Motor neuron (in vitro differentiated cells): Measurements from ENCODE around the gene AFF4. TPM values are rescaled to one million over a fixed set of nuclear protein-coding genes. Genes with fewer than 3 reads are reported as not detected.
"Not testable (repeated sequence)": the region's sequence is repeated elsewhere in the genome, so short reads cannot be mapped to it uniquely, and the experiment has no call there.

ENCODE experiments used
- ATAC-seq, 8 experiments: fragments of 200-7000 bp; cut with Tn5 transposase; replicated peaks in 6 of 8; 2 replicates each; pipeline ENCODE4 v1.8.0; 2021; ENCODE audit warnings: mild to moderate bottlenecking in 8 of 8, moderate library complexity in 8 of 8
- H3K27ac ChIP-seq, 2 donors: fragments of 250-450 bp; sonication (Bioruptor Pico); 2 replicates each; pipeline ENCODE4 v1.9.0; 2021; ENCODE audit warnings: antibody characterized with exemption in 2 of 2, mild to moderate bottlenecking in 2 of 2, moderate library complexity in 1 of 2
- H3K4me1 ChIP-seq, 2 donors: fragments of 250-450 bp; sonication (Bioruptor Pico); replicated peaks in 1 of 2; 2 replicates each; pipeline ENCODE4 v1.6.1; 2021; ENCODE audit warnings: antibody characterized with exemption in 2 of 2, mild to moderate bottlenecking in 2 of 2, moderate library complexity in 1 of 2
- H3K4me3 ChIP-seq, 5 donors: fragments of 250-450 bp; sonication (Bioruptor Pico); 2 replicates each; pipeline ENCODE4 v1.9.0; 2021; ENCODE audit warnings: antibody characterized with exemption in 5 of 5, mild to moderate bottlenecking in 5 of 5, moderate library complexity in 4 of 5
- WGBS, 10 experiments: fragments of 450-650 bp; shearing (Covaris generic); methylation state at CpG; one replicate each; pipeline ENCODE4 v1.0.0; 2022; 5-methylcytosine and 5-hydroxymethylcytosine counted together
- in situ Hi-C, 9 experiments: fragments of 400-800 bp; cut with MboI; loops; one replicate each; pipeline ENCODE4 v1.15.0; 2021; ENCODE audit warnings: low sequenced_read_pairs in 9 of 9, low pct_unique_long_range_greater_than_20kb in 2 of 9; ENCODE audit not compliant: unreplicated experiment in 9 of 9
- total RNA-seq, 8 experiments: library from RNA; unstranded; fragments of 300-600 nt; gene quantifications; 2 replicates each; pipeline versions ENCODE4 v1.2.3 to v1.2.4, GENCODE V29; 2022

The AFF4 gene
- total RNA-seq, 8 experiments from 2014 or later = 43.0 to 102 (median 67.3) TPM

DNA sequence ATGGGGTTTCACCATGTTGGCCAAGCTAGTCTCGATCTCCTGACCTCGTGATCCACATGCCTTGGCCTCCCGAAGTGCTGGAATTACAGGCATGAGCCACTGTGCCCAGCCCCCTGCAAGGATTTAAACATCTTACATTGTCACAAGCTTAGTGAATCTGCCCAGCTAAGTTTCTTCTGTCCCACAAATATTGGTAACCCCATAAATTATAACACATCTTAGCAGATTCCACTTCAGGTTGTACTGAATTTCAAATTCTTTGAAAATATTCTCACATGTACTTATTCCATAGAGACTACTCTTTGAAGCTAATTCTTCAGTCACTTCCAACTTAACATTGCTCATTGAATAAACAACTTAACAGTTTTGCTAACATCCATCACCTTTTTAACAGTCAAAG, 13.4 kb upstream of the AFF4 start:
- in situ Hi-C loops = no loop called here
- no peak for ATAC-seq
- Histone ChIP-seq H3K4me3 (no peak overlapping the region), H3K27ac (no peak overlapping the region), H3K4me1 (no peaks in the 10 kb centered on the region)
- WGBS, 10 experiments = 85 to 92% (median 90%) methylated on average over 2 to 3 of the region's 3 CpGs; no CpG with 5 or more reads in 7 of the 10 experiments

GRCh38 chr5:132972436-132972828, 9.0 kb upstream of the AFF4 start:
- WGBS, 10 experiments = 60 to 100% (median 88%) methylated on average over 1 to 6 of the region's 7 CpGs; no CpG with 5 or more reads in 1 of the 10 experiments

DNA sequence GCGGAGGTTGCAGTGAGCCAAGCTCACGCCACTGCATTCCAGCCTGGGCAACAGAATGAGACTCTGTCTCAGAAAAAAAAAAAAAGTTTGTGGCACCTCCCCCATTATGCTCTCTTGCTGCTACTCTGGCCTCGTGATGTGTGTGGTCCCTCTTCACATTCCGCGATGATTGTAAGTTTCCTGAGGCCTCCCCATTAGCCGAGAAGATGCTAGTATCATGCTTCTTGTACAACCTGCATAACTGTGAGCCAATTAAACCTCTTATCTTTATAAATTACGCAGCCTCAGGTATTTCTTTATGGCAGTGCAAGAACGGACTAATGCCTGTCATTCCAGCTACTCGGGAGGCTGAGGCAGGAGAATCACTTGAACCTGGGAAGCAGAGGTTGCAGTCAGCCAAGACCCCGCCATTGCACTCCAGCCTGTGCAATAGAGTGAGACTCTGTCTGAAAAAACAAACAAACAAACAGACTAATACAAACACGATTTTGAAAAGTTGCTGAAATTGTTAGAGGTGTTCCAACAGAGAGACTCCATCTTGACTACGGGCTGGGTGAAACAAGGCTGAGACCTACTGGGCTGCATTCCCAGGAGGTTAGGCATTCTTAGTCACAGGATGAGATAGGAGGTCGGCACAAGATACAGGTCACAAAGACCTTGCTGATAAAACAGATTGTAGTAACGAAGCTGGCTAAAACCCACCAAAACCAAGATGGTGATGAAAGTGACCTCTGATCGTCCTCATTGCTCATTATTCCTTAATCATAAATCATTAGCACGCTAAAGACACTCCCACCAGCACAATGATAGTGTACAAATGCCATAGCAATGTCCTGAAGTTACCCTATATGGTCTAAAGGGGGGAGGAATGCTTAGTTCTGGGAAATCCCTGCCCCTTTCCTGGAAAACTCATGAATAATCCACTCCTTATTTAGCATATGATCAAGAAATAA, 8.3 kb upstream of the AFF4 start:
- Histone ChIP-seq H3K4me3 (no peak overlapping the region), H3K27ac (no peak overlapping the region), H3K4me1 (no peaks in the 10 kb centered on the region)
- WGBS, 10 experiments = 60 to 100% (median 83%) methylated on average over 1 to 10 of the region's 16 CpGs
- in situ Hi-C loops = no loop called here
- ATAC-seq = peak in 5 of 8 experiments; percentile 18 to 92 (median 92)

More at GRCh38 chr5:132972436-132972828, 9.0 kb upstream of the AFF4 start:
- H3K4me3 ChIP-seq, H3K4me1 ChIP-seq, ATAC-seq, in situ Hi-C loops, H3K27ac ChIP-seq: not testable (repeated sequence)

DNA sequence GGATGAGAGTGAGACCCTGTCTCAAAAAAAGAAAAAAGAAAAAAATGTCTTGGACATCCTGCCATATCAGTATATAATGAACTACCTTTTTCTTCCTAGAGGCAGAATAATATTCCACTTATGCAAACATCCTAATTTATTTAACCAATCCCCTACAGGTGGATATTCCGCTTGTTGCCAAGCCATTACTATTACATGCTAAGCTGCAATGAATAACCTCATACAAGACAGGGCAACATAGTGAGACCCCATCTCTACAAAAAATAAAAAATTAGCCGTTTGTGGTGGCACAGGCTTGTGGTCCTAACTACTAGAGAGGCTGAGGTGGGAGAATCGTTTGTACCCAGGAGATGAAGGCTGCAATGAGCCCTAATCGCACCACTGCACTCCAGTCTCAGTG, 1.7 kb upstream of the AFF4 start:
- ATAC-seq = no peak
- Histone ChIP-seq H3K27ac (no peak overlapping the region), H3K4me1 (peaks cover 5 to 9% of the 10 kb centered on the region in 2 donors), H3K4me3 (no peak overlapping the region)
- in situ Hi-C loops = no loop called here
- 82 to 100% (median 93%) methylated on average over 2 to 4 of the region's 4 CpGs for WGBS, 10 experiments

GRCh38 chr5:132962429-132963021, 909 bp downstream of the AFF4 start:
- peak overlapping the region; percentile 91 to 96 for H3K27ac ChIP-seq
- H3K4me1 ChIP-seq = peaks cover 5 to 9% of the 10 kb centered on the region in 2 donors
- in situ Hi-C loops = no loop called here
- 0 to 4% (median 1%) methylated on average over 5 to 20 of the region's 21 CpGs; no CpG with 5 or more reads in 1 of the 10 experiments for WGBS, 10 experiments
- H3K4me3 ChIP-seq = peak overlapping the region; percentile 79 to 95 (median 85)
- ATAC-seq = peak in 3 of 8 experiments; percentile 3 to 5 (median 4)

GRCh38 chr5:132961887-132962286, 1.5 kb downstream of the AFF4 start:
- Histone ChIP-seq H3K4me1 (peaks cover 5 to 9% of the 10 kb centered on the region in 2 donors), H3K4me3 (peak overlapping the region; percentile 79 to 95 (median 85)), H3K27ac (peak overlapping the region; percentile 91 to 96)
- 0 to 24% (median 7%) methylated on average over 2 to 5 of the region's 5 CpGs for WGBS, 10 experiments
- ATAC-seq = no peak
- in situ Hi-C loops = no loop called here

- in situ Hi-C loops, H3K27ac ChIP-seq, ATAC-seq, H3K4me1 ChIP-seq: not testable (repeated sequence)
- WGBS, 10 experiments = 36 to 97% (median 87%) methylated on average over 1 to 8 of the region's 11 CpGs; no CpG with 5 or more reads in 3 of the 10 experiments
- H3K4me3 ChIP-seq = peak overlapping the region; percentile 79 to 95 (median 85)
These were observed 2.2 kb downstream of the AFF4 start for GRCh38 chr5:132961123-132961815.

- H3K27ac ChIP-seq, ATAC-seq, H3K4me1 ChIP-seq, H3K4me3 ChIP-seq, in situ Hi-C loops: not testable (repeated sequence)
- 79 to 100% (median 97%) methylated on average over 1 to 4 of the region's 6 CpGs; no CpG with 5 or more reads in 2 of the 10 experiments for WGBS, 10 experiments
These were observed 7.2 kb downstream of the AFF4 start for GRCh38 chr5:132956166-132956799.

GRCh38 chr5:132953710-132954109, 9.7 kb downstream of the AFF4 start:
- Histone ChIP-seq H3K4me3 (no peak overlapping the region), H3K27ac (no peak overlapping the region), H3K4me1 (no peaks in the 10 kb centered on the region)
- 61 to 95% (median 78%) methylated on average over 4 to 6 of the region's 6 CpGs for WGBS, 10 experiments
- in situ Hi-C loops = no loop called here
- no peak for ATAC-seq

GRCh38 chr5:132952829-132953228, 10.6 kb downstream of the AFF4 start:
- no peak for ATAC-seq
- WGBS, 10 experiments = 100% methylated on average over 1 to 2 of the region's 2 CpGs; no CpG with 5 or more reads in 5 of the 10 experiments

DNA sequence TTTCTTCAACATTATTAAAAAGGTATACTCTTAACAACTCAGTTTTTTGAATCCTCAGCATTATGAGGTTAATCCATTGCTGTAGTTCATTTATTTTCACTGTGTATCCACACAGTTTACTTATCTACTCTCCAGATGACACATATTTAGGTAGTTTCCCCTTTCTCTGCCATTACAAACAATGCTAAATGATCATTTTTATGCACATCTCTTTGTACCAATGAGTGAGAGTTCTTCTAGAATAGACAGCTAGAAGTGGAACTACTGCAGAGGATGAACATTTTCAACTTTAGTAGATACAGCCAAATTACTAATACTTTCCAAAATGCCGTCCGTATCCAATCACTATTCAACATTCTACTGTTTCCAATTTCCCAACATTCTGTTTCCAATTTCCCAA, 11.5 kb downstream of the AFF4 start:
- WGBS, 10 experiments = 25 to 100% (median 94%) methylated on average over 2 of the region's 2 CpGs; no CpG with 5 or more reads in 1 of the 10 experiments
- no peaks in the 10 kb centered on the region for H3K4me1 ChIP-seq
- no peak overlapping the region for H3K4me3 ChIP-seq
- H3K27ac ChIP-seq = no peak overlapping the region
- ATAC-seq = no peak
- in situ Hi-C loops = no loop called here

More at GRCh38 chr5:132952829-132953228, 10.6 kb downstream of the AFF4 start:
- no peak overlapping the region for H3K4me3 ChIP-seq
- H3K27ac ChIP-seq = no peak overlapping the region
- no peaks in the 10 kb centered on the region for H3K4me1 ChIP-seq
- in situ Hi-C loops = no loop called here

- ATAC-seq = peak in 1 of 8 experiments; percentile 17
- 92 to 100% (median 100%) methylated on average over 1 to 2 of the region's 2 CpGs; no CpG with 5 or more reads in 6 of the 10 experiments for WGBS, 10 experiments
- H3K4me3 ChIP-seq = no peak overlapping the region
- no peak overlapping the region for H3K27ac ChIP-seq
- no peaks in the 10 kb centered on the region for H3K4me1 ChIP-seq
- in situ Hi-C loops = no loop called here
These were observed 14.3 kb downstream of the AFF4 start for GRCh38 chr5:132949136-132949535.
